ENCODE results near the gene SNAPC4.

SNAPC4 gene, protein sequence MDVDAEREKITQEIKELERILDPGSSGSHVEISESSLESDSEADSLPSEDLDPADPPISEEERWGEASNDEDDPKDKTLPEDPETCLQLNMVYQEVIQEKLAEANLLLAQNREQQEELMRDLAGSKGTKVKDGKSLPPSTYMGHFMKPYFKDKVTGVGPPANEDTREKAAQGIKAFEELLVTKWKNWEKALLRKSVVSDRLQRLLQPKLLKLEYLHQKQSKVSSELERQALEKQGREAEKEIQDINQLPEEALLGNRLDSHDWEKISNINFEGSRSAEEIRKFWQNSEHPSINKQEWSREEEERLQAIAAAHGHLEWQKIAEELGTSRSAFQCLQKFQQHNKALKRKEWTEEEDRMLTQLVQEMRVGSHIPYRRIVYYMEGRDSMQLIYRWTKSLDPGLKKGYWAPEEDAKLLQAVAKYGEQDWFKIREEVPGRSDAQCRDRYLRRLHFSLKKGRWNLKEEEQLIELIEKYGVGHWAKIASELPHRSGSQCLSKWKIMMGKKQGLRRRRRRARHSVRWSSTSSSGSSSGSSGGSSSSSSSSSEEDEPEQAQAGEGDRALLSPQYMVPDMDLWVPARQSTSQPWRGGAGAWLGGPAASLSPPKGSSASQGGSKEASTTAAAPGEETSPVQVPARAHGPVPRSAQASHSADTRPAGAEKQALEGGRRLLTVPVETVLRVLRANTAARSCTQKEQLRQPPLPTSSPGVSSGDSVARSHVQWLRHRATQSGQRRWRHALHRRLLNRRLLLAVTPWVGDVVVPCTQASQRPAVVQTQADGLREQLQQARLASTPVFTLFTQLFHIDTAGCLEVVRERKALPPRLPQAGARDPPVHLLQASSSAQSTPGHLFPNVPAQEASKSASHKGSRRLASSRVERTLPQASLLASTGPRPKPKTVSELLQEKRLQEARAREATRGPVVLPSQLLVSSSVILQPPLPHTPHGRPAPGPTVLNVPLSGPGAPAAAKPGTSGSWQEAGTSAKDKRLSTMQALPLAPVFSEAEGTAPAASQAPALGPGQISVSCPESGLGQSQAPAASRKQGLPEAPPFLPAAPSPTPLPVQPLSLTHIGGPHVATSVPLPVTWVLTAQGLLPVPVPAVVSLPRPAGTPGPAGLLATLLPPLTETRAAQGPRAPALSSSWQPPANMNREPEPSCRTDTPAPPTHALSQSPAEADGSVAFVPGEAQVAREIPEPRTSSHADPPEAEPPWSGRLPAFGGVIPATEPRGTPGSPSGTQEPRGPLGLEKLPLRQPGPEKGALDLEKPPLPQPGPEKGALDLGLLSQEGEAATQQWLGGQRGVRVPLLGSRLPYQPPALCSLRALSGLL (N-terminal part only)

DNA sequence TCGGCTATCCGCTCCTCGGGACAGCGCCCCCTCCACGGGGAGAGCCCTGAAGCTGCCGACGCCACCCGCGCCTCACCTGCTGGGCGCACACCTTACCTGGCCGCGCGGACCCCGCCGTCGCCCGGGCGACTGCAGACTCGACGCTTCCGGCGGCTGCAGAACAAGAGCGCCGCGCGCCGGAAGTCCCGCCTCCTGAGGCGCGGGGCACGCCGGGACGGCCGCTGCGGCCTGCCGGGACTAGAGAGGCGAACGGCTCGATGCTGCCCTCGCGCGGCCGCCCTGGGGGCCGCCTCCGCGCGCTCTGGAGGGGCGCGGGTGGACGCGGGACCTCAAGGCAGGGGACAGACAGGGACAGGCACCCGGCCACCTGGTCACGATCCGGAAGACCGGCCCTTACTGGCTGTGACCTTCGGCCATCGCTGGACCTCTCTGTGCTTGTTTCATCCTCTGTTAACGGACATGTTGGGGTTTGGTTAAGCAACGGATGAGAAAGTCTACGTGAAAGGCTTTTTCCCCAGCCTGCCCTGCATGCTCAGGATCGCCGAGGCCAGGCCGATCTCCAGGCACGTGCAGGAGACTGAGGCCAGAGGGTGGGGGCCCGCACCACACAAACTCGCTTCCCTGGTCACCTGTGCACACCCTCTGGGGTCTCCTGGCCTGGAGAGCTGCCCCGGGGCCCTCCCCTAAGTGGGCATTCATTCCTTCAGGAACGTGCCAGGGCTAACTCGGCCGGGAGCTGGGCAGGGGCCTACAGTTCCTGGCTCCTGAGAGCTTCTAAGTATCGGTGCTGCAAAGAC is at the start of gene SNAPC4:
Gene SNAPC4 (minus strand): TSS at position 133 of the 797 bp plus-strand sequence. CDS start 1,742 bp downstream, outside the sequence.
- peak; percentile 66 to 72 for DNase-seq (ENCODE audit: low read depth in 2 of 2)

DNA sequence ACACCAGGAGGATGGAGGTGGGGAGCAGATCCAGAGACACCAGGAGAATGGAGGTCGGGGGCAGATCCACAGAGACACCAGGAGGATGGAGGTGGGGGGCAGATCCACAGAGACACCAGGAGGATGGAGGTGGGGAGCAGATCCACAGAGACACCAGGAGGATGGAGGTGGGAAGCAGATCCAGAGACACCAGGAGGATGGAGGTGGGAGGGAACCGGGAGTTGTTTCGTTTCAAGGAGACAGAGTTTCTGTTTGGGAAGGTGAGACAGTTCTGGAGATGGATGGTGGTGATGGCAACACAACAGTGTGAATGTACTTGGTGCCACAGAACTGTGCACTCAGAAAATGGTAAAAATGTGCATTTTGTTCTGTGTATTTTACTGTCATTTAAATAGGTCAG is 48.7 kb upstream of the SNAPC4 start:
- DNase-seq (ENCODE audit: low read depth in 2 of 2): no peak

DNA sequence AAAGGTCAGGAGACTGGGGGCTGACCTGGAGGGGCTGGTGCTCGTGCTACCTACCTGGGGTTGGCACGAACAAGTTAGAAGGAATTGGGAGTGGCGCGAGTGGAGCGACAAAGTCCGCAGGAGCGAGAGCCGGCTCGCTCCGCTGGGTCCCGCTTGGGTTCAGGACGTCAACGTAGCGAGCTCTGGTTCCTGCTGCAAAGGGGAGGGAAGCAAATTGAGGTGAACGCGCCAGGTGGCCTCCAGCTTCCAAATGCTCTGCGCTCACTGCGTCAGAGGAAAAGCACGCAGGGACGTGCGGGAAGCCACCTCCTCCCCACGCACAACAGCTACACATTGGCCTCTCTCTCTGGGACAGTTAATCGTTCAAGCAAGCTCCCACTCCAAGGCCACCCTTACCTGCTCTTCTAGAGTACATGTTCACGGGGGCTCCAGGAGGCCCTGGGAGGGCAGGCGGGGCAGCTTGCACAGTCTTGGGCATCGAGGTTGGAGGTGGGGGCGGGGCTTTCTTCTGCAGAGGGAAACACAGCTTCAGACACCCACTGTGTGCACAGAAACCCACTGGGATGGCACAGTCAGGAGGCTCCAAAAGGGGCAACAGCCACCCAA is 47.3 kb upstream of the SNAPC4 start:
- DNase-seq (ENCODE audit: low read depth in 2 of 2): no peak

DNA sequence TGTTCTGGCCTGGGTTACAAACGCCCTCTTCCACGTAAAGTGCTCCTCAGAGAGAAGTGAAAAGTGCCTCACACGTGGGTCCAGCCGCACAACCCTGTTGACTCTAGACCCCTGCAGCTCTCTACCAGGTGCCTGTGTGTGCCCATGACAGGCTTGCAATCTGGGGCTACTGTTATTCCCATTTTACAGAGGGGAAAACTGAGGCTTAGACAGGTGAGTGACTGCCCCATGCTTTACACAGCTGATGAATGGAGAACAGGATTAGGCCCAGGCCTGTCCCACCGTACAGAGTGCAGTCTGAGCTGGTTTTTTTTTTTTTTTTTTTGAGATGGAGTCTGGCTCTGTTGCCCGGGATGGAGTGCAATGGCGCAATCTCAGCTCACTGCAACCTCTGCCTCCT is 45.8 kb upstream of the SNAPC4 start:
- no peak for DNase-seq (ENCODE audit: low read depth in 2 of 2)

DNA sequence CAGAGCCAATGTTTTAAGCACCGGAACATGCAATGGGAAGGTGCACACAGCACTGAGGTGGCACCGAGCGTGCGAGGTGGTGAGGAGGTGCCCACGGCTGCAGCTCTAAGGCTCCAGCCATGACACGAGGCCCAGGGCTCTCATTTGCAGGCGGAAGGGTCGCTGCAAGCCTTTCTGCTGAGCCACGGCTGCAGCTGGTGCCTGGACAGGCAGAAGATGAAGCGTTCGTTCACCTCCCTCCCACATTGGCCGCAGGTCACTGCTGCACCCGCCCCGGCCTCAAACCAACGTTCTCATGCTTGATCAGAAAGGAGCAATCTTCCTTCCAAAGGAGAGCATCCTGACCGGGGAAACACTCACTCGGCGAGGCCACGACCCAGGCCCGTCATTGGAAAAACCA is 44.1 kb upstream of the SNAPC4 start:
- DNase-seq (ENCODE audit: low read depth in 2 of 2): no peak

DNA sequence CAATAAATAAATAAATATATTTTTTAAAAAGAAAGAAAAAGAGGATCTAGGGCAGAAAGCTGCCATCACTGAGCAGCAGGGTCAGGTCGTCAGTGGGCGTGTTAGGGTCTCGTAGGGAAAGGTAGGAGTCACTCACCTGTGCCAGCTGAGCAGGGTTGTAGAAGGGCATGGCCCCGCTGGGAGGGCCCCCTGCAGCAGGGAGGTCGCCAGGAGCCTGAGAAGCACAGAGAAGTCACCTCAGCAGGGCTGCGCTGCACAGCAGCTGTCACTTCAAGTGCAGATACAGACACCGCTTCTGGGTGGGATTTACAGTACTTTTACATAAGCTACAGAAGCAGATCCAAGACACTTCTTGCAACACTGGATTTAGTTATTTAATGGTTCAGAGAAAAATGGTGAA is 43.7 kb upstream of the SNAPC4 start:
- no peak for DNase-seq (ENCODE audit: low read depth in 2 of 2)

DNA sequence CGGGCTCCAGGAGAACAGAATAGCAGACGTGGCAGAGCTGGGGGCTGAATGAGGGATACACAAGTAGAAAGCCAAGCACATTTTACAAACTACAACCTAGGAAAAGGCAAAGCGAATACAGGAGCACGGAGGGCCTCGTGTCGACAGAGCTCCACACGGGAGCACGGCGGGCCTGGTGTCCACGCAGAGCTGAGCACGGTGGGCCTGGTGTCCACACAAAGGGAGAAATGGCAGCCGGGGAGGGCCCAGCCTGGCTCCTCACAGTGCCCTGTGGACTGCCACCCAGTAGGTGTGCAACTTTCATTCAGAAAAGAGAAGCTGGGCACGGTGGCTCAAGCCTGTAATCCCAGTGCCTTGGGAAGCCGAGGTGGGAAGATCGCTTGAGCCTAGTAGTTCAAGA is 43.1 kb upstream of the SNAPC4 start:
- no peak for DNase-seq (ENCODE audit: low read depth in 2 of 2)

DNA sequence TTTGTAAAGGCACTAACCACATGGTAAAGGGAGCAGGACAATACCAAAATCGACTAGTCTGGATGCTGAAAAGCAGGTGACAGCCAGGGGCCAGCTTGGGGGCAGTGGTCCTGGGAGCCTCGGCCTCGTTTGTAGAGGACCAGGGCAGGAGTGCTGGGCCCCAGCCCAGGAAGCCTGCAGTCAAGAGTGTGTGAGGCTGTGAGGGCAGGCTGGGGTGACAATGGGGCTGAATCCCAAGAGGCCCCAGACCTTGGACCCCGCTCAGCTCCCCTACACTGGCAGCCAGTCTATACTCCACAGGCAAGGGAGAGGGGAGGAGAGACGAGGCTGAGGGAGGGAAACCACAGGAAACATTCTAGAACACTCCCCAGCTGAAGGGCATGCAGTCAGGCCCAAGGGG is 42.3 kb upstream of the SNAPC4 start:
- no peak for DNase-seq (ENCODE audit: low read depth in 2 of 2)

DNA sequence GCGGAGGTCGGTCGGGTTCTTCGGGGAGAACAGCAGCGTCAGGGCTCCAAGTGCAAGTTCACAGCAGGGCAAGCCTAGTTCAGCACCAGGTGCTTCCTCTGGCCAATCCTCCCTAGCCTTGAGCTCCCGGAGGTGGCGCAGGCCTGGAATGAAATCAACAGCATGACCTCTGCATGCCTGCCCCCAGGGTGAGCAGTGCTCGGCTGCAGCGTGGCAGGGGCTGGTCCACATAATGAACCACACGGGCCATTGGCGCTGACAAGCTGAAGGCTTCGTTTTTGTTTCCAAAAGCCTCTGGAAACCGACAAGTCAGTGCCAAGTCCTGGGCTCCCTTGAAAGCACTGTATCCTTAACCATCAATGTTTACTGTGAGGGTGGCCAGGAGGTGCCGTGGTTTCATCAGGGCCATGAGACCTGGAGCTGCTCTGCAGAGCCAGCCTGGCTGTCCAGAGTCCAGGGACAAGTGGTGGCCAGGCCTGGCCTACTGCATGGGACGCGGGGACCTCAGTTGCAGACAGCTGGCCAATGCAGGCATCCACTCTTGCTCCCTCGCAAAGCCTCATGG is 41.8 kb upstream of the SNAPC4 start:
- DNase-seq (ENCODE audit: low read depth in 2 of 2): no peak

DNA sequence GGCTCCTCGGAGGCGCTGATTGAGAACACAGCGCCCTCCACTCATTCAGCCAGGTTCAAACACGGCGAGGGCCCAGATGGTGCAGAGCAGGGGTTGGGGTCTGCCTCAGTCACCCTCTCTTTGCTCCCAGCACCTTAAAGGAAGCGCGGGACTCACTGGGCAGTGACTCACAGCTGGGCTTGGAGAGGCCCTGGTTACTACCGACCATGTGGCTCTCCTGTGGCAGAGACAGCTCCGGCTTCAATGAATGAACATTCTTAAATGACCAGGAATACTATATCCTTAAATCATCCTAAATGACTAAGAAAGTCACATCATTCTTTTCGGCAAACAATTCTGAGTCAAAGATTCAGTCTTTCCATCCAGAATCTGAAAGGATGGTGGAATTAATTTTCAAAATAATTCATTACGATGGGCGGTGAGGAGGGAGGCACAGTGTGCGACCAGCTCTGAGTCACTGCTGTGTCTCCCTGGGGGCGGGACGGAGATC is 41.3 kb upstream of the SNAPC4 start:
- DNase-seq (ENCODE audit: low read depth in 2 of 2): no peak

DNA sequence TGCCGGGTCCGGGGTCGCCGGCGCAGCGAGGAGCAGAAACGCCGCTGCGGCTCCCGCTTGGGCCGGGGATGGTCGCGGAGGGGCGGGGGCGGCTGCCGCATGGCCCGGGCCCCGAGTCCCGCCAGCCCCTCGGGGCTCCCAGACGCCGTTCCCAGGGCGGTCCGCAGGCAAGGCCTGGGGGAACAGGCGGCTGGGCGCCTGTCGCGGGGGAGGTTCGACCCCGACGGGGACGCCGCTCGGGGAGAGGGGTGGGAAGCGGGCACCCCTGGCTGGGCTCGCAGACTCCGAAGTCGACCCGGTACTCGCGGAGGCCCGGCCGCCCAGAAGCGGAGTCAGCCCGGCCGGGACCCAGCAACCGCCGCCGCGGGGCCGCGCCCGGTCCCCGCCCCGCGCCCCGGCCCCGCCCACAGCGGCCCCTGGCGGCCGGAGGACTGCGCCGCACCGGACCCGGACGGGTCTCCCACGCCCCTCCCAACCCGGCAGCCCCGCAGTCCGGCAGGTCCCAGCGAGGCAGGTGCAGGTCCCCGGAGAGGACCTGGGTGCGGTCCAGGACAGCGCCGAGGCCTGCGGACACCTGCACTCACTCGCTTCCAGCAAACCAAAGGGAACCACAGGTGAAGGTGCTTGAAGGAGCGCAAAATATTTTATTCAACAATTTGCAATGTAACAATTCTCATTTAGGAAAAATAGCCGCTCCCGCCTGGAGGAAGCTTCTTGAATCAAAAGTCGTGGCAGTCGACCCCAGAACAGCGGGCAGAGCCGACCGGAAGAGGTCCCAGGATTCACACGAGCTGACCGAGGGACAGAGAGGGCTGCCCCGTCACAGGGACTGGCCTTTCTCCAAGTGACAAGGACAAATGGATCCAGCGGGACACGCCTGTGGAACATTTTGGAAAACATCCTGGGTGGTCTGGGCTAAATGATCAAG is 39.8 kb upstream of the SNAPC4 start, which contains the start of gene INPP5E:
Gene INPP5E (minus strand): TSS at position 365 of the 928 bp plus-strand sequence. CDS start 426 bp downstream, outside the sequence.
- peak; percentile 58 to 67 for DNase-seq (ENCODE audit: low read depth in 2 of 2)

DNA sequence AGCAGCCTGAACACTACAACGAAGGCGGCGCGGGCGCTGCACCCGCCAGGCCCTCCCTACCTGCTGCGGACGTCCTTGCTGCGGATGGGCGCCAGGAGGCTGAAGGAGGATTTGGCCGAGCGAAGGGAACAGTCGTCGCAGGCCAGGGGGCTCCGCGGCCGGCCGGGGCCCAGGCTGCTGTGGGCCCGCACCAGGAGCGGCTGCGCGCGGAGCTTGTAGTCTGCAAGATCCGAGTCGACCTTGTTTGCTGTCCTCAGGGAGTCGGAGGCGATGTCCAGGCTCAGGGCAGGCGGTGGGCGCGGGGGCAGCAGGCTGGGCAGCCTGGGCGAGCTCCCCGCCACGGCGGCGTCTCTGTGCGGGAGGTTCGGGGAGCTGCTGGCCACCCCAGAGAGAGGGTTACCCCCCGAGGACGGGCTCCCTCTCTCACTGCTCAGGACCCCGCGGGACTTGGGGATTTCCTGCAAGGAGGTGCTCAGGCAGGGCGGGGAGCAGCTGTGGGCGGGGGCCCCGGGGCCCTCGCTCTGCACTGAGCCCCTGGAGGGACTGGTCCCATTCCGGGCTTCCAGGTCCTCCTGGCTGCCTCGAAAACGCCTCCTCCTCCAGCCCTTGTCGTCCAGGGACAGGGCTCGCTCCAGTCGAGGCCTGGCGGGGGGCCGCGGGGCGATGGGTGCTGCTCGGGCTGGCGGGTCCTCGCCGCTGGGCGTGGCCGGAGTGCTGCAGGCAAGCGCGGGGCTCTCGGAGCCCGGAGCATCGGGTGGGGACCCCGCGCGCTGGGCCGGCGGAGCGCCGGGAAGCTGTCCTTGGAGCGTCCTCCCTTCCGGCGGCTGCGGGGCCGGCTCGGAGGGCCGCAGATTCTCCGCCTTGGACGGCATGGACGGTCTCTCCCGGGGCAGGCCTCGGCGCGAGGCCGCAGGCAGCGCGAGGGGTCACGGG is 38.8 kb upstream of the SNAPC4 start:
- DNase-seq (ENCODE audit: low read depth in 2 of 2): peak; percentile 20 to 33

DNA sequence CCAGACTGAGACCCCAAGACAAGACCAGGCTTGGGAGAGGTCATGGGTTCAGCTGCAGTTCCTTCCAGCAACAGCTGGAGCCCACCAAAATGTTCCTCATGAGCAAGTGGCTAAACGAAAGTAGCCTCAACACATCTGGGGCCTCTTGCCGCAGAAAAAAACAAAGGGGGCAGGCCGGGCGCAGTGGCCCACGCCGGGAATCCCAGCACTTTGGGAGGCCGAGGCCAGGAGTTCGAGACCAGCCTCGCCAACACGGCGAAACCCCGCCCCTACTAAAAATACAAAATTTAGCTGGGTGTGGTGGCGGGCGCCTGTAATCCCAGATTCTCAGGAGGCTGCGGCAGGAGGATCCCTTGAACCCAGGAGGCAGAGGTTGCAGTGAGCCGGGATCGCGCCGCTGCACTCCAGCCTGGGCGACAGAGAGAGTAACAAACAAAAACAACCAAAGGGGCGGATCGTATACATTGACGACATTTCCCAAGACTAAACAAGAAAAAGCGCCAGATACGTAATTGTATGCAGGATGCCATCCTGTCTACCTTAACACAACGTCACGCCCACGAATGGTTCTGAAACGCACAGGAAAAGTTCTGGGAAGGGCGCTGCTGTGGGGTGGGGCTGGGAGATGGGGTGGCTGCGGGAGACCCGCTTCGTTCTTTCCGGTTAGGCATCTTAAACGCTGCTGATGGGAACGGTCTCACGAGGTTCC is 38.0 kb upstream of the SNAPC4 start:
- DNase-seq (ENCODE audit: low read depth in 2 of 2): no peak

DNA sequence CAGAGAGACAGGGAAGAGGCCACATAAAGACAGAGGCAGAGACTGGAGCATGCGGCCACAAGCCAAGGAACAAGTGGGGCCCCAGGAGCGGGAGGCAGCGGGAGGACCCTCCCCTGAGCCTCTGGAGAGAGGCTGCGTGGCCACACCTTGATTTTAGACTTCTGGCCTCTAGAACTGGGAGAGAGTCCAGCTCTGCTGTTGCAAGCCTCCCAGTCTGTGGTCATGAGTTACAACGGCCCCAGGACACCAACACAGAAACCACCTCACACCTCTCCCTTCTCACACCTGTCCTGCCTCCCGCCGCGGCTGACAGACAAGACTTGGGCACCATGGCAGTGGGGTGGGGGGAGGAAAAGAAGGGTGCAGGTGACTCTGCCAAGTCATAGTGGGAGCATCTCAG is 37.5 kb upstream of the SNAPC4 start:
- no peak for DNase-seq (ENCODE audit: low read depth in 2 of 2)

DNA sequence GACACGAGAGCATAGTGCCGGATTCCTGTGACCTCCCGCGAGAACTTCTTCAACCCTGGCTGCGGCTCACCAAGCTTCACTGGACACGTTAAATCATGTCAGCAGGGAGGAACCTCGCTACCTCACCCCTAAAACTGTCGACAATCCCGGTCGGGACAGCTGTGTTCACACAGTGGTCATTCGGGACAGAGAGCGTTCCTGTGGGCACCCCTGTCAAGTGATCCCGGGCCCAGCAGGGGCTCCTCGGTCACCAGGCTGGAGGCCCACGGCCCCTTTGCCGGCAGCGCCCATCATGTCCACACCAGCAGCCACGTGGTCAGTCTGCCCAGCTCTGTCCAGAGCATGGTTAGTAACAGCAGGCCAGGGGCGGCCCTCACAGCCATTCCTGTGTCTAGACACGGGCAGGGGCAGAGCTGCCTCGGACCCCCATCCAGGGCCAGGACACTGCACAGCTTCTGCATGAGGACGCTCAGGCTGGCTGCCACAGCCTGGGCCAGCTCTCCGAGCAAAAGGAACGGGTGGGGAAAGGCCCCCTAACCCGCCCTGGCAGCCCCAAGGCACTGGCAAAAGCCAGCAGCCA is 36.2 kb upstream of the SNAPC4 start:
- no peak for DNase-seq (ENCODE audit: low read depth in 2 of 2)

DNA sequence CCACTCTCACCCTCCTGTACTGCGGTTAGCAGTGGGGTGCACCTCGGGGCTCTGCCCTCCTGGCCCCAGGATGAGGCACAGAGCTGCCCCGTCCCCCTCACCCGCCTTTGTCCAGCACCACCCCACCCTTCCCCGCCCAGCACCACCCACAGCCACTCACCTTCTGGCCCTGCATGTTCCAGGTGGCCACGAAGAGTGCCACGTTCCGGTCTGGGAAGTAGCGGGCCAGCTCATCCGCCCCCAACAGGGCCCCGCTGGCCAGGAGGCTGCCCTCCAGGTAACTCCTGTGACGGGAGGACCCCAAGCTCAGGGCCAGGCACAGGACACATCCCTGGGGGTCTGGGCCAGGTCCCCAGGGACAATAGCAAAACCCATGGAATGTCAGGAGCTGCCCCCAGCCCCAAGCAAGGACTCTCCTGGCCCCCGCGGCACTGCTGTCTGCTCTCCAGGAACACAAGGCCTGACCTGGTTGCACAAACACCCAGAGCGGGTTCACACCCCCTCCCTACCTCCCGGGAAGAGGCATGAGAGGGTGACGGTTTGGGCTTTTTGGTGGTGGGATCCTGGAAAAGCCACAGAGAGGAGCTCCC is 34.7 kb upstream of the SNAPC4 start:
- DNase-seq (ENCODE audit: low read depth in 2 of 2): no peak
